ENCODE measurements around the gene LAG3. TPM values are rescaled to one million over a fixed set of nuclear protein-coding genes. Genes with fewer than 3 reads are reported as not detected.

Gene LAG3
- total and polyA plus RNA-seq, 2 donors (not counting 1 experiment from before 2014, with no cell fraction given): 0.17 TPM

DNA sequence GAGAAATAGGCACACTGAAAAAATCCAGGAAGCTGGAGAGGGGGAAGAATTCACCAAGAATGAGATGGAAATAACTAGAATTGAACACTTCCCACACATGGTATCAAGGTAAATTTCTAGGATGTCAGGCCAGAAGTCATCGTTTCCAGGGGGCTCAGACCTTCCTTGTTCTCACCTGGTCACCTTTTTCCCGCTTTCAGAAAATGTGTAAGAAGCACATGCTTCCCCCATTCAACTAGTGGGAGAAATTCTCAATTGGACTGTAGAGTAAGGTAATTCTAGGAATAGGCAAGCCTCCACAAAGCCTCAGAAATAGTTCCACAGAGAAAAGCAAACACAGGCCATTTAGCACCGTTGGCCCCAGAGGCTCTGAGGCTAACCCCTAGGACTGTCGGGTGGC is 8.9 kb upstream of the LAG3 start:
- peak overlapping the region; percentile 79 for H3K27ac ChIP-seq (ENCODE audit: insufficient read depth, low read length)
- H3K4me2 ChIP-seq (ENCODE audit: extremely low read depth, insufficient read depth, low read length): peak overlapping the region; percentile 59
- peaks cover 18% of the 10 kb centered on the region for H3K79me2 ChIP-seq (ENCODE audit: control insufficient read depth, insufficient read depth, low read length)
- no peak overlapping the region for H2AFZ ChIP-seq (ENCODE audit: low read length)
- DNase-seq (ENCODE audit: low read depth in 2 of 2): no peak
- H3K9ac ChIP-seq (ENCODE audit: insufficient read depth, low read length): no peak overlapping the region
- H4K20me1 ChIP-seq (ENCODE audit: control insufficient read depth, extremely low read depth, insufficient read depth, low read length): peaks cover 1% of the 10 kb centered on the region
- TF ChIP-seq, protein P1, sequence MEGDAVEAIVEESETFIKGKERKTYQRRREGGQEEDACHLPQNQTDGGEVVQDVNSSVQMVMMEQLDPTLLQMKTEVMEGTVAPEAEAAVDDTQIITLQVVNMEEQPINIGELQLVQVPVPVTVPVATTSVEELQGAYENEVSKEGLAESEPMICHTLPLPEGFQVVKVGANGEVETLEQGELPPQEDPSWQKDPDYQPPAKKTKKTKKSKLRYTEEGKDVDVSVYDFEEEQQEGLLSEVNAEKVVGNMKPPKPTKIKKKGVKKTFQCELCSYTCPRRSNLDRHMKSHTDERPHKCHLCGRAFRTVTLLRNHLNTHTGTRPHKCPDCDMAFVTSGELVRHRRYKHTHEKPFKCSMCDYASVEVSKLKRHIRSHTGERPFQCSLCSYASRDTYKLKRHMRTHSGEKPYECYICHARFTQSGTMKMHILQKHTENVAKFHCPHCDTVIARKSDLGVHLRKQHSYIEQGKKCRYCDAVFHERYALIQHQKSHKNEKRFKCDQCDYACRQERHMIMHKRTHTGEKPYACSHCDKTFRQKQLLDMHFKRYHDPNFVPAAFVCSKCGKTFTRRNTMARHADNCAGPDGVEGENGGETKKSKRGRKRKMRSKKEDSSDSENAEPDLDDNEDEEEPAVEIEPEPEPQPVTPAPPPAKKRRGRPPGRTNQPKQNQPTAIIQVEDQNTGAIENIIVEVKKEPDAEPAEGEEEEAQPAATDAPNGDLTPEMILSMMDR (conservative IDR thresholded peaks at IDR 0.05 in 1 of 2, IDR thresholded peaks at IDR 0.05 in 1 of 2; ENCODE audit: low read depth in 1 of 2, low read length in 2 of 2): no peak
- no peak for TF ChIP-seq EZH2 (IDR thresholded peaks at IDR 0.05; ENCODE audit: low read length, missing control alignments)
- peaks cover 6% of the 10 kb centered on the region for H3K4me1 ChIP-seq (ENCODE audit: control insufficient read depth, extremely low read depth, insufficient read depth, low read length)
- peak overlapping the region in 2 of 4 experiments; percentile 35 to 40 for H3K4me3 ChIP-seq (replicated peaks in 1 of 4; ENCODE audit: control extremely low read depth in 1 of 4, insufficient read depth in 1 of 4, low read depth in 3 of 4, low read length in 4 of 4)
- H3K9me3 ChIP-seq (ENCODE audit: control insufficient read depth, insufficient read depth, low read depth, low read length): no peaks in the 10 kb centered on the region
- no peaks in the 10 kb centered on the region for H3K36me3 ChIP-seq (ENCODE audit: control insufficient read depth, insufficient read depth, low read length)
- no peaks in the 10 kb centered on the region for H3K27me3 ChIP-seq (ENCODE audit: control insufficient read depth, insufficient read depth, low read length)

DNA sequence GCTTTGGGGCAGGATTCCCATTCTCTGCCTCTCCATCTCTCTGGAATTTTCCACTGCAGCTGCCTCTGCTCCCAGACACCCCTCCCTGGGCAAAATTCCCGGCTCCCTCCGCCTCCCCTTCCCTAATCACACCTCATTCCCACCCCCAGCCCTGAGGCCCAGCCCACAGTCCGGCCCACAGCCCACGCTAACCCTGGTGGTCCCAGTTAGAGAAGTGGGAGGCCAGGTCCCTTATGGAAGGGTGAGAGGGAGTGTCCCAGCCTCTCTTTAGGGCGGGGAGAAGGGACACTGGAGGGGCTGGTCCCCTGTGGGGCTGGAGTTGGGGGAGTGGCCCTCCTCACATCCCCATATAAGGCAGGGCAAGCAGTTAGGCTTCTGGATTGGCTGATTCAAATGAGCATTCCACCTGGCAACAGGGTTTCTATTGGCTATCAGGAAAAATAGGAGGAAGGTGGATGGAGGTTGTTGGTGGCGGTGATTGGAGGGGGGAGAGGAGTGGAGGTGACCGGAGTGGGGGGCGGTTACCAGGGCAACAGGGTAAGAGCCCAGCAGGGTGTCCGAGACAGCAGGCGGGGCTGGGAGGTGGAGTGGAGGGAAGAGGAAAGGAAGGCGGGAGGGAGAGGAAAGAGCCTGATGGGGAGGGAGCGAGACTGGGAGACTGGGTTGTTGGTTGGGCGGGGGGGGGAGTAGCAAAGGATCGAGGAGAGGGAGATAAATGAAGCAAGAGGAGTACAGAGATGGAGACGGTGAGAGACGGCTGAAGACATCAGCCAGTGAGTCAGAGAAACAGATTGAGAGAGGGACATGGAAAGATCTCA is 8.1 kb upstream of the LAG3 start:
- no peaks in the 10 kb centered on the region for H3K27me3 ChIP-seq (ENCODE audit: control insufficient read depth, insufficient read depth, low read length)
- peak overlapping the region; percentile 79 for H3K27ac ChIP-seq (ENCODE audit: insufficient read depth, low read length)
- peaks cover 13% of the 10 kb centered on the region for H3K4me1 ChIP-seq (ENCODE audit: control insufficient read depth, extremely low read depth, insufficient read depth, low read length)
- H4K20me1 ChIP-seq (ENCODE audit: control insufficient read depth, extremely low read depth, insufficient read depth, low read length): peaks cover 7% of the 10 kb centered on the region
- TF ChIP-seq, protein P1 (conservative IDR thresholded peaks at IDR 0.05 in 1 of 2, IDR thresholded peaks at IDR 0.05 in 1 of 2; ENCODE audit: low read depth in 1 of 2, low read length in 2 of 2): no peak
- TF ChIP-seq EZH2 (IDR thresholded peaks at IDR 0.05; ENCODE audit: low read length, missing control alignments): no peak
- H3K9me3 ChIP-seq (ENCODE audit: control insufficient read depth, insufficient read depth, low read depth, low read length): no peaks in the 10 kb centered on the region
- H3K79me2 ChIP-seq (ENCODE audit: control insufficient read depth, insufficient read depth, low read length): peaks cover 26% of the 10 kb centered on the region
- no peak overlapping the region for H2AFZ ChIP-seq (ENCODE audit: low read length)
- peak overlapping the region; percentile 17 for H3K9ac ChIP-seq (ENCODE audit: insufficient read depth, low read length)
- peak; percentile 99 to 100 for DNase-seq (ENCODE audit: low read depth in 2 of 2)
- peak overlapping the region; percentile 59 for H3K4me2 ChIP-seq (ENCODE audit: extremely low read depth, insufficient read depth, low read length)
- peaks cover under 1% of the 10 kb centered on the region for H3K36me3 ChIP-seq (ENCODE audit: control insufficient read depth, insufficient read depth, low read length)
- H3K4me3 ChIP-seq (replicated peaks in 1 of 4; ENCODE audit: control extremely low read depth in 1 of 4, insufficient read depth in 1 of 4, low read depth in 3 of 4, low read length in 4 of 4): peak overlapping the region; percentile 13 to 40 (median 25)

DNA sequence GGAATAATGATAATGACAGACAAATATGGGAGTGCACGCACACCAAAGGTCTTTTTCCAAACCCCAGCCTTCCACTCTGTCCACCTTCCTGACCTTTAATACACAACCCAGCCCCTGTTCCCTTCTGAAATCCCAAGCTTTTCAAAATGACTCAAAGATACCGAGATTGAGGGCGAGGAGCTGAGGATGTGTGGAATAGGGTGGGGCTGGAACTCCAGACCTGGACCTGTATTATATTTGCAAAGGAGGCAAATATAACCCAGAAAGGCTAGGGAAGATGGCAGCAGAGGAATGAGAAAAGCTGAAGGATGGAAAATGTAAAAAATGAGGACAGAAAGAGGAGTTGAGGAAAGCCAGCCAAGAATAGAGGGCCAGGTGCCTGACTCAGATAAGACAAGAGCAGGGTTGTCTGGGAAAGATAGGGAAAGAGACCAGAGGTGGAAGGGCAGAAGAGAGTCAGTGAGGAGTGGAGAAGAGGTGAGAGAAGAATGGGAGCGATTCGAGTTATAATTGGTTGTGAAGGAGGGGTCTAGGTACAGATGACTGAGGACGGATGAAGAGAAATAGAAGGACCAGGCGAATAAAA is 7.2 kb upstream of the LAG3 start:
- peaks cover 18% of the 10 kb centered on the region for H3K4me1 ChIP-seq (ENCODE audit: control insufficient read depth, extremely low read depth, insufficient read depth, low read length)
- peak overlapping the region; percentile 79 for H3K27ac ChIP-seq (ENCODE audit: insufficient read depth, low read length)
- H3K79me2 ChIP-seq (ENCODE audit: control insufficient read depth, insufficient read depth, low read length): peaks cover 34% of the 10 kb centered on the region
- H3K4me2 ChIP-seq (ENCODE audit: extremely low read depth, insufficient read depth, low read length): peak overlapping the region; percentile 69
- no peak overlapping the region for H2AFZ ChIP-seq (ENCODE audit: low read length)
- TF ChIP-seq, protein P1 (conservative IDR thresholded peaks at IDR 0.05 in 1 of 2, IDR thresholded peaks at IDR 0.05 in 1 of 2; ENCODE audit: low read depth in 1 of 2, low read length in 2 of 2): no peak
- TF ChIP-seq EZH2 (IDR thresholded peaks at IDR 0.05; ENCODE audit: low read length, missing control alignments): no peak
- DNase-seq (ENCODE audit: low read depth in 2 of 2): no peak
- no peaks in the 10 kb centered on the region for H3K9me3 ChIP-seq (ENCODE audit: control insufficient read depth, insufficient read depth, low read depth, low read length)
- H4K20me1 ChIP-seq (ENCODE audit: control insufficient read depth, extremely low read depth, insufficient read depth, low read length): peaks cover 7% of the 10 kb centered on the region
- H3K9ac ChIP-seq (ENCODE audit: insufficient read depth, low read length): no peak overlapping the region
- peak overlapping the region; percentile 13 to 89 (median 43) for H3K4me3 ChIP-seq (replicated peaks in 1 of 4; ENCODE audit: control extremely low read depth in 1 of 4, insufficient read depth in 1 of 4, low read depth in 3 of 4, low read length in 4 of 4)
- no peaks in the 10 kb centered on the region for H3K27me3 ChIP-seq (ENCODE audit: control insufficient read depth, insufficient read depth, low read length)
- H3K36me3 ChIP-seq (ENCODE audit: control insufficient read depth, insufficient read depth, low read length): peaks cover 1% of the 10 kb centered on the region
